ENCODE measurements around the gene ASMTL.
"Not testable (repeated sequence)": the region's sequence is repeated elsewhere in the genome, so short reads cannot be mapped to it uniquely, and the experiment has no call there.

The ASMTL gene

DNA sequence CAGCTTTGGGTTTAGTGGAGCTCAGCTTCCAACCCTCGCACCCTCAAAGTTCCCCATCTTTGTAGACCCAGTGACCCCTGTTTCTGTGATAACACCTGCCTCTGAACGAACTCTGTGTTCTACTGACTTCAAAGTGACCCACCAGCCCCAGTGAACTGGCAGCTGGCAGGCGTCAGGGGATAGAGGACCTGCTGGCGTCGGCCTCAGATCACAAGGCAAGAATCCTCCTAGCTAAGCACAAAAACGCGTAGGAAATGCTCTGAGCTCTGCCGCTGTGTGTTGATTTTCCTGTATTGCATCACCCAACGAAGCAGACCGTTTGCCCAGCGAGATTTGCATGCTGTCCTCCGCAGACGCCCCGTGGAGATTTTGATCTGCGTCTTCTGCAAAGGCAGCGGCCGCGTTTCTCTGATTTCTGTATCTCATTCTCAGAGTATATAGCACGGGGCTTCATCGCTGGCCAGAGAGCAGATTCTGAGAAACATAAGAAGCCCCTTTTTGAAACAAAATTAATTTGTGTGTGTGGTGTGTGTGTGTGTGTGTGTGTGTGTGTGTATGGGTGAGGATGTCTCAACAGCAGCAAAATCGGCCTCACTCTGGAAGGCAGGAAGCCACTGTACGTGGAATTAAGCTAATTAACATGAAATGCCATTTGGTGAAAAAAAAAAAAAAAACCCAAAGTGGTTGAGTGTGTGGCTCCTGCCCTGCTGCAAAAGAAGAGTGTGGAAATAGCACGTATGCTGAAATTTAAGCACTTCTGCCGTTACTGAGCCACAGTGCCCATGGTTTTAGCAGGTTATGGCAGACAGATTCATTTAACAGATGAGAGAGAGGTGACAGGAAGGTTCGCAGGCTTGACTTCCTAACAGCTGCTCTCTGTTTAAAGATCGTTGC, 29.2 kb upstream of the ASMTL start:
- DNase-seq (ENCODE audit: low read depth) = peak; percentile 60

DNA sequence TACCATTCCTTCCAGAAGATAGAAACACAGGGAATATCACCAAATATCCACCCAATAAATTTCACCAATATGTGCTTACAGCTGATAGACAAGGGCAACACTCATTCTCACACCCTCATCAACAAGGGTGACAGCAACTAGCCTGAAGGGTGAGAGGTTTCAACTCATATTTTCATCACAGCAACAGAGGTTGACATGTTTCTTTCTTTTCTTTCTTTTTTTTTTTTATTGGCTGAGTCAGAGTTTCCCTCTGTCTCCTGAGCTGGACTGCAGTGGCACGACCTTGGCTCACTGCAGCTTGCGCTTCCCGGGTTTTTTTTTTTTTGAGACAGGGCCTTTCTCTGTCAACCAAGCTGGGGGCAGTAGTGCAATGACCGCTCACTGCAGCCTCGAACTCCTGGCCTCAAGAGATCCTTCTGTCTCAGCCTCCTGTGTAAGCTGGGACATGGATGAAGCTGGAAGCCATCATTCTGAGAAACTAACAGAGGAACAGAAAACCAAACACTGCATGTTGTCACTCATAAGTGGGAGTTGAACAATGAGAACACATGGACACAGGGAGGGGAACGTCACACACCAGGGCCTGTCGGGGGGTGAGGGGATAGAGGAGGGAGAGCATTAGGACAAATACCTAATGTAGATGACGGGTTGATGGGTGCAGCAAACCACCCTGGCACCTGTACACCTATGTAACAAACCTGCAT, 27.5 kb upstream of the ASMTL start:
- no peak for DNase-seq (ENCODE audit: low read depth)

DNA sequence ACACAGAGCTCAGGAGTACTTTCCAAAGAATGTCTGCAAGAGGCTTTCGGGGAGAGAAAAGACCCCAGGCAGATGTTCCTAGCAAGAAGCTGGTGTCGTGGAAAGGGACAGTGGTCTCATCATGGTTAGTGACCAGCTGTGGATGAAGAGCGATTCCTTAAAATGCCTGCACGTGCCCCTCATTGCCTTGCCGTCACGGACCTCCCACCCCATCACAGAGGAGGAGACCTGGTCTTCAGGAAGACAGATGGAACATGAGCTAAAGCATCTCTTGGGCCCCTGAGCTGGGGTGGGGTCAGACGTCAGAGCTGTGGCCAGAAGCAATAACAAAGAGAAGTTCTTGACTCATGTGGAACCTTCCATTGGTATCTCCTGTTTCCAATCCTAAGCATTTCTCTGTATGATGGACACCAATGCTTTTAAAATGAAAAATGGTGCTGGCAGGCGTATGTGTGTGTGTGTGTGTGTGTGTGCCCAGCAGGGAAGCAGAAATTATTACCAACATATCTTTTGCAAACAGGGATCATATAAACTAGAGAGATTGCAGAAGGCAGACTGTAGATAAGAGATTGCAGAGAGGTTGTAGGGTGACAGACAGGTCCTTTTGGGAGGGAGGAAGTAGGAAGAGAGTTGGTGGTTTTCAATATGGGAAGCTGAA, 25.2 kb upstream of the ASMTL start:
- no peak for DNase-seq (ENCODE audit: low read depth)

DNA sequence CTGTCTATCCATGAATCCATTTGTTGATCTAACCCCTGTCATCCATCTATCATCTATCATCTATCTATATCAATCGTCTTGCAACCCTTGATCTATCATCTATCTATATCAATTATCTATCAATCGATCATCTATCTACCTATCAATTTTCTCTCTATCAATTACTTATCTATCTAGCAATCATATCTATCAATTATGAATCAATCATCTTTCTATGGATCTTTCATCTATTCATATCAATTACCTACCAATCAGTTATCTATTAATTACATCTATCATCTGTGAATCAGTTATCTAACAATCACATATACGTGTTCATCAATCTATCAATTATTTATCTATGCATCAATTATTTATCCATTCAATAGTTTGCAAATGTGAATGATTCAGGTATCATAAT, 24.5 kb upstream of the ASMTL start:
- DNase-seq (ENCODE audit: low read depth) = no peak

DNA sequence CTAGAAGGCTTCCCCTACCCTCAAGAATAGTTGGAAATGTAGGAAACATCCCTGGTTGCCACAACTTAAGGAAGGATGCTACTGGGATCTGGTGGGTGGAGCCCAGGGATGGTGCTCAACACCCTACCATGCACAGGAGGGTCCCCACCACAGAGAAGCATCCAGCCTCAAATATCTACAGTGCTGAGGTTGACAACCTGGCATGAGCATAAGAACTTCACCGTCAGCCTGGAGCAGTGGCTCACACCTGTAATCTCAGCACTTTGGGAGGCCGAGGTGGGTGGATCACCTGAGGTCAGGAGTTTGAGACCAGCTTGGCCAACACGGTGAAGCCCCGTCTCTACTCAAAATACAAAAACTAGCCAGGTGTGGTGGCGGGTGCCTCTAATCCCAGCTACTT, 24.0 kb upstream of the ASMTL start:
- no peak for DNase-seq (ENCODE audit: low read depth)

DNA sequence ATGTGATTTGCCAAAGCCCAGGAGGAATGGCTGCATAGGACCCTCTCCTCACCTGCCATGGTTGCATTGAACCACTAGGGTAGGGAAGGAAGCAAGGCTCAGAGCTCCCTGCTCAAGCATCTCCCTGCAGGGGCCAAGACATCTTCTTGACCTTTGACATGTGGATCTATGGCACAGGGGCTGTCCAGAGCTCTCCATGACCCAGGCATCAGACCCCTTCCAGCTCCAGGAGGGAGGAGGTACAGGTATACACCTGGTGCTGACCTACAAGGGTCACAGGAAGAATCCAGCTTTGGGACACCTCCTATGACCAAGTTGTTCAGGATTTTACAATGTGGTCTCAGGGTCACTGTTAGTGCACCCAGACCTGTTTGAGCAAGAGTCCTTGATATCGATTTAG, 23.2 kb upstream of the ASMTL start:
- no peak for DNase-seq (ENCODE audit: low read depth)

DNA sequence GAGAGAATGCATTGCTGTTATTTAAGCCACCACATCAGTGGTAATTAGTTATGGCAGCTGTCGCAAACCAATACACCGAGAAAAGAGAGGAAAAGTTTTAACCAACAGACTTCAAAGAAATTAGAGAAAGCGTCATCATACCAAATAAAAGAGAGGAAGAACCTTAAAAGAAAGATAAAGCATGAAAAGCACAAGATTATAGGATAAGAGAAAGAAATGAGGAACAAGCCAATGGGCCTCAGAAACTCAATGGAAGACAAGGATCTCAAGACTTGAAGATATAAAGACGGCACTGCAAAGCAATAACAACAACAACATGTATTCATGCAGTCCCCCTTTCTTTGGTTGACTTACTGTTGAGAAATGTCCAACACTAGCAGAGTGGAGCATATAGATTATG, 22.8 kb upstream of the ASMTL start:
- no peak for DNase-seq (ENCODE audit: low read depth)

DNA sequence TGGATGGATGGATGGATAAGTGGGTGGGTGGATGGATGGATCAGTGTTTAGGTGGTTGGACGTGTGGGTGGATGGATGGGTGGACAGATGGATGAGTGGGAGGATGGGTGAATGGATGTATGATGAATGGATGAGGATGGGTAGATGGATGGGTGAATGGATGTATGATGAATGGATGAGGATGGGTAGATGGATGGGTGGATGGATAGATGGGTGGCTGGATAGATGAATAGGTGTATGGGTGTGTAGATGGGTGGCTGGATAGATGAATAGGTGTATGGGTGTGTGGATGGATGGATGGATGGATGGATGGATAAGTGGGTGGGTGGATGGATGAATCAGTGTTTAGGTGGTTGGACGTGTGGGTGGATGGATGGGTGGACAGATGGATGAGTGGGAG, 21.9 kb upstream of the ASMTL start:
- not testable (repeated sequence) for DNase-seq (ENCODE audit: low read depth)

DNA sequence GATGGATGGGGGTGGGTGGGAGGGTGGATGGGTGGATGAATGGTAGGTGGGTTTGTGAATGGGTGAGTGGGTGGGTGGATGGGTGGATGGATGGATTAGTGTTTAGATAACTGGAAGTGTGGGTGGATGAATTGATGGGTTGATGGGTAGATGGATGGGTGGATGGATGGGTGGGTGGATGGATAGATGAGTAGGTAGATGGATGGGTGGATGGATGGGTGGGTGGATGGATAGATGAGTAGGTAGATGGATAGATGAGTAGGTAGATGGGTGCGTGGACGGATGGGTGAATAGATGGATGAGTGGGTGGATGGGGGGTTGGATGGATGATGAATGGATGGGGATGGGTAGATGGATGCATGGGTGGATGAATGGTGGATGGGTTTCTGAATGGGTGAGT, 20.3 kb upstream of the ASMTL start:
- DNase-seq (ENCODE audit: low read depth) = no peak

DNA sequence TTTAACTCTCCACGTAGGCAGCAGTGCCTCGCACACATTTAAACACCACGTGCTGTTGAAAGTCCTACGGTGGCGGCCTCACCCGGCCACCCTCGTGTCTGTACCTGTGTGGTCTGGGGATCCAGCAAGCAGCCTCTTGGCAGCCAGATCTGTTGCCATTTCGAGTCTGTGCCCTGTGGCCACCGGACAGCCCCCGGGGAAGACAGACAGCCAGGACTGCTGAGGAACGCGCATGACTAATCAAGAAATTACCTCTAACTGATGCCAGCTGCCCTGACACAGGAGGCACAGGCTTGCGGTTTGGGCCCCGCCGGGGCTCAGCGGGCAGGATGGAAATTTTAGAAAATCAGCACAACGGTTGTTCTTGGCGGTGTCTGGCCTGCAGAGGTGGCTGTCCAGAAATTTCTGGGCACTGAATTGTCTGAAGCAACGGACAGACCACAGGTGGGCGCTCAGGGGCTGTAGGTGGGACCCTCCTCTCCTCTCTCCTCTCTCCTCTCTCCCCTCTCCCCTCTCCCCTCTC, 15.6 kb upstream of the ASMTL start:
- peak; percentile 66 for DNase-seq (ENCODE audit: low read depth)

DNA sequence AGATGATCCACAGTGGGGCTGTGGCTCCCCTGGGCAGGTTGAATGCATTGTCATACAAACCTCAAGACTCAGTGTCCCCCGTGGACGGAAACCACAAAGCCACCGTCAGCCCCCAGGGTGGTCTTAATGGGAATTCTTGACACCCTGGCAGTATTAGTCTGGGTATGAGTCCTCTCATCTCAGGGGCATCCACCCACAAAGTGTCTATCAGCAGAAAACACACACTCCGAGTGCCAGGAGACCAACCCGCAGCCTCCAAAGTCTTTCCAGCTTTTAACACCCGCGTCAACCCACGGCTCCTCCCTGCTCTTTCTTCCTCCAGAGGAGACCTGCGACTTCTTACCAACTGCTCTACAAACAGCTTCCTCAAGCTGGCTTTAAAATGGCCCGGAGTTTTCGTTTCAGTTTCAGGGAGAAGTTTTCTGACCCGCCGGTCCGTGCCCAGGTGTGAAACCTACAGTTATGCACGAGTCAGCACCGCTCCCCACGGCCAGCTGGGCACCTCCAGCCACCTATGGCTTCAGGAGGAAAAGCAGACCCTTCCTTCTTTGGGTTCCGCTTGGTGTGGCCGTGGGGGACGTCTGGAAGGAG, 14.4 kb upstream of the ASMTL start:
- DNase-seq (ENCODE audit: low read depth) = no peak

DNA sequence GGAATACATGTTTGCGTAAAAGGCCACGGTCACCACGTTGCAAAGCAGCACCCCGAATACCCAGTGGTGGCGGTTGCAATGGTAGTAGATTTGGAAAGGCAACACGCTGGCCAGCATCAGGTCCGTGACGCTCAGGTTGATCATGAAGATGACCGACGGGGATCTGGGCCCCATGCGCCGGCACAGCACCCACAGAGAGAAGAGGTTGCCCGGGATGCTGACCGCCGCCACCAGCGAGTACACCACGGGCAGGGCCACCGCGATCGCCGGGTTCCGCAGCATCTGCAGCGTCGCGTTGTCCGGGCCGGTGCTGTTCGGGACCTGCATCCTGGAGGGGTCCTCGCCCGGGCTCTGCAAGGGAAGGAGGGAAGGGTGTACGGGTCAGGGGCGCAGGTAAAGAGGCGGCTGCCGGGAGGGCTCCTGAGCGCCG, 13.5 kb upstream of the ASMTL start:
- no peak for DNase-seq (ENCODE audit: low read depth)

DNA sequence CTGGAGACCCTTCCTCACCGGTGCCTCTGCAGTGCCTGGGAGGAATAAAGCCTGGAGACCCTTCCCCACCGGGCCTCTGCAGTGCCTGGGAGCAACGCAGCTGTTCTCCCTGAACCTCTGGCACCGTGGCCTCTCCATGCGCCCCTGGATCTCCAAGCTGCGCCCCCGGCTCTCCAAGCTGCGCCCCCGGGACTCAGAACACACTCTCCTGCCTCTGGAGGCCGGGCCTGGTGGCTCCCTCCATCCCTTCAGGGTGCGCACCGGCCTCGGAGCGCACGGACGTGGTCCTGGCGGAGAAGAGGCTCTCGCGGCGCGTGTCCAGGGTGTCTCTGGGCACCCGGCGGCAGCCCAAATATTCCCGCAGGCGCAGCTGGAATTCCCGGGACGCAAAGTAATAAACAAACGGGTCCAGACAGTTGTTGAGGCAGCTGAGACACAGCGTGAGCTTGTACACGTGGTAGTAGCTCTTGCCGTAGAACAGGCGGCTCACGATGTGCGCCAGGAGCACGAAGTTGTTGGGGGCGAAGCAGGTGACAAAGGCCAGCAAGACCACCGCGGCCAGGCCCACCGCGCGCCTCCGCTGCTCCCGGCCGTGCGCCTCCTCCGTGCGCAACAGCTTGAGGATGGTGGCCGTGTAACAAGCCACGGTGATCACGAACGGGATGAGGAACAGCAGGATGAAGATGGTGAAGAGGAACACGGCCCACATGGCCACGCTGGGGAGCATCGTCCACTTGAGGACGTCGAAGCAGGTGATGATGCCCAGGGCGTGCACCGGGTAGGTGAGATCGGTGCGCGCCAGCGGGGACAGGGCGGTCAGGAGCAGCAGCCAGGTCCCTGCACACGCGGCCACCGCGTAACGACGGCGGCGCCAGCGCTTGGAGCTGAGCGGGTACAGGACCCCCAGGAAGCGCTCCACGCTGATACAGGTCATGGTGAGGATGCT, 12.8 kb upstream of the ASMTL start:
- no peak for DNase-seq (ENCODE audit: low read depth)

DNA sequence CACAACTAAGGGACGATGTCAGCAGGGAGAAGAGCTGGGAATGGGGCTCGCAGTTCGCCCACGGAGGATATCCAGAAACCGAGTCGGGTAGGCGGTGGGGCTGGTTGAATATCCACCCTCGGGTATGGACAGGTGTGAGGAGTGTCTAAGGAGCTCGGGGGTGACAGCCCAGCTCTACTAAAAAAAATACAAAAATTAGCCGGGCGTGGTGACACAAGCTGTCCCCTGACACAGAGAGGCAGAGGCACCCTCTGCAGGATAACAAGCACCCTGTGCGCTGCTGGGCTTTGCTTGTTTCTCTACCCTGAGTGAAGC, 12.2 kb upstream of the ASMTL start:
- DNase-seq (ENCODE audit: low read depth) = no peak

DNA sequence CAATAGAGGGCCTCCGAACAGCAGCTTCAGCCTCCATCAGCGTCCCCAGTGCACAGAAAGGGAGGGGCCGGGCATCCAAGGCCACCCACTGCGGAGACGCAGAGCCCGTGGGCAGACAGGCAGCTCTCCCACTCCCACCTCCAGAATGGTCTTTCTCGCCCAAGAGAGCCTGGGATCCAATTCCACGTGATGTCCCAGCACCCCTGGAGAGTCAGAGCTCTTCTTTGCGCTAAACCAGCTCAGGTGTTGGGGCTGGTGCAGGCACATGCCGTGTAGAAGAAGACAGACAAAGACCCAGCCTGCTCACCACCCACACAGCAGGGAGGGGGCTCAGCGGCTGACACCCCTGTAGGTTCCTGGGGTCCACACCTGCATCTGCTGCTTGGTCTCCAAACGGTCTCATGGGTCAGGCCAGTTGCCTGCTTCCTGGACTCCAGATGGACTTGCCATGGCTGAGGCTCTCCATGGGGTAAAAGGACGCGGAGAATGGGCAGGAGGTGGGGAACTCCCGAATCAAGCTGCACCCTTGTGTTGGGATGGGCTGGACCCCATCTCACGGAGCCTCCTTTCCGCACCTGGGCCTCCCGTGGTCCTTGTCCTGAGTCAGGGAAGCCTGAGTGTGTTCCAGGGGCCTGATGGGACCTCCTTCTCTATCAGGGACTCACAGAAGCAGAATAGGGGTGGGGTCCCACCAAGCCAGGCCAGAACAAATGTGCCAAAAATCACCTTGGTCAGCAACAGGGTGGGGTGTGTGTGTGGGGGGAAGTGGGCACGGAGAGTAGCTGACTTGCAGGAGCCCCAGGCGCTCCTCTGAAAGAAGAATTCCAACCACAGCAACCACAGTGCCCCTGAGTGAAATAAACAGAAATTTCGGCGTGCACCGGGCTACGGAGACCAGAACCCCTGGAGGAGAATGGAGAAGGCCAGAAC, 11.6 kb upstream of the ASMTL start:
- DNase-seq (ENCODE audit: low read depth) = no peak

DNA sequence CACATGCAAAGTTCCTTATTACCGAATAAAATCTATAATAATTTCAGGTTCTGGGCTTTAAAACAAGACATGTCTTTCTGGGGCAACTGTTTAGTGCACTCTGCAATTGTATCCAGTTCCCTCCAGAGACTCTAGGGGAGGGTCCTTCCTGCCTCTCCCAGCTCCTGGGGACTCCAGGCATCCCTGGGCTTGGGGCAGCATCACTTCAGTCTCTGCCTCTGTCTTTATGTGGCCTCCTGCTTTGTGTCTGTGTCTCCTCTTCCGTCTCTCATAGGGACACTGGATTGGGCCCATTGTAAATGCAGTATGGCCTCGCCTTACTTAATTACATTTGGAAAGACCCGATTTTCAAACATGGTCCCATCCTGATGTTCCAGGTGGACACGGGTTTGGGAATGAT, 10.9 kb upstream of the ASMTL start:
- DNase-seq (ENCODE audit: low read depth) = no peak

DNA sequence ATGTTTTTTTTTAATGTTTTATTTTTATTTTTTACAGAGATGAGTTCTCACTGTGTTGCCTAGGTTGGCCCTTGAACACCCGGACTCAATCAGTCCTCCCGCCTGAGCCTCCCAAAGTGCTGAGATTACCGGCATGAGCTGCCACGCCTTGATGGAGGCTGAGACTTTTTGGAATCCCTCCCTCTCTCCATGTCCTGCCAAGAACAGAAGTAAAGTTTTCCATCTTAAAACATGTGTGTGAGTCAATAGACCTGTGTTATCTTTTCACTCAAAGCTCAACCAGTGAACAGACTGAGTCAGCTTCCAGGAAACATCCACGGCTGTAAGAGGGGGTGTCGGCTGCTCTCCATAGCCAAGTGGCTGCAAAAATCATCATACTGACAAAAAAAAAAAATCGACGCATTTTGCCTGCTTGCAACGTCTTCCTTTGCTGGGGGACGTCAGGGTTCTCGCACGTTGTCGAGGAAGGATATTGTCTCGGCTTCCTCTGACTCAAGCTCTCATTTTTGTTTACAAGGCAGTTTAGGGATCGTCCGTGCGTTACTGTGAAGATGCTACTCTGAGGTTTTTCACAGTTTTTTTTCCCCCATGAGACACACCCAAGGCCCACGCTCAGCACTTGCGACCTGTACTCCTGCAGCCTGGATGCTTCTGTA, 10.0 kb upstream of the ASMTL start:
- DNase-seq (ENCODE audit: low read depth) = peak; percentile 70

DNA sequence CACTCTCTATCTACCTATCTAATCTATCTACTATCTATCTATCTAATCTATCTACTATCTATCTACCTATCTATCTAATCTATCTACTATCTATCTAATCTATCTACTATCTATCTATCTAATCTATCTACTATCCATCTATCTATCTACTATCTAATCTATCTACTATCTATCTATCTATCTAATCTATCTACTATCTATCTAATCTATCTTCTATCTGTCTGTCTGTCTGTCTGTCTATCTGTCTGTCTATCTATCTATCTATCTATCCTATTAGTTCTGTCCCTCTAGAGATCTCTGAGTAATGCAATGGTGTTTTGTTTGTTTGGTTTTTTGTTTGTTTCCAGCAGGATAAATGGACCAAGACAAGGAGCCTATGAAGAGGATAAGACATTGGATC, 9.4 kb upstream of the ASMTL start:
- DNase-seq (ENCODE audit: low read depth) = no peak

DNA sequence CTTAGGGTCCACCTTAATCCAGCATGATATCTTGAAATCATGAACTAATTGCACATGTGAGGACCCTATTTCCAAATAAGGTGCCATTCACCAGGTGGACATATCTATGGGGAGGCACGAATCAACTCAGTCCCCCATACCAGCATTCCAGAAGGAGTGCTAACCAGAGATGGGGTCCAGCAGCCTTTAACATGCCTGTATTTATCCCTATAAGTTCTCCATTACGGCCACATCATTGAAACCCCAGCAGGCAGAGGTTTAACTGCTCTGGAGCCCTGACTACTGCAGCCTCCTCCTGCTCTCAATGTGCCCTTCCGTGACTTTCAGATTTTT, 3.2 kb upstream of the ASMTL start:
- no peak for DNase-seq (ENCODE audit: low read depth)
